HepG2 (cell line): ENCODE results near the gene C18orf63. TPM values are rescaled to one million over a fixed set of nuclear protein-coding genes. Genes with fewer than 3 reads are reported as not detected.
A peak's percentile ranks its signal among the peaks of the same experiment; 100 is the strongest.

Experiments used
- ATF7-NPFF ChIP-seq: sonication (generic); formaldehyde crosslinking; IDR thresholded peaks from 2 replicates; pipeline ENCODE4 v1.8.1; 2023; ENCODE audit warnings: mild to moderate bottlenecking, low read depth, missing genetic modification reagents, moderate library complexity
- SMC3 ChIP-seq: IDR thresholded peaks from 2 replicates; pipeline ENCODE4 v1.6.1; 2011; ENCODE audit warnings: low read length, improper control_type of control experiment
- SP5 ChIP-seq: IDR thresholded peaks from 2 replicates; pipeline ENCODE4 v1.6.1; 2016; ENCODE audit warnings: low read depth, borderline replicate concordance
- ZFP1 ChIP-seq: IDR thresholded peaks from 2 replicates; pipeline ENCODE4 v1.6.1; 2016
- ZNF282 ChIP-seq: fragments of 450-650 bp; IDR thresholded peaks from 2 replicates; pipeline ENCODE4 v1.6.1; 2018; ENCODE audit not compliant: partially characterized antibody
- ZNF552 ChIP-seq: sonication (generic); formaldehyde crosslinking; IDR thresholded peaks from 2 replicates; pipeline ENCODE4 v1.9.0; 2022; ENCODE audit warnings: missing genetic modification reagents, mild to moderate bottlenecking, borderline replicate concordance
- ZNF891 ChIP-seq: sonication (generic); formaldehyde crosslinking; IDR thresholded peaks from 2 replicates; pipeline ENCODE4 v1.5.0; 2020; ENCODE audit warnings: mild to moderate bottlenecking, missing genetic modification reagents
- ZSCAN25 ChIP-seq: sonication (generic); formaldehyde crosslinking; IDR thresholded peaks from 2 replicates; pipeline ENCODE4 v1.8.0; 2022; ENCODE audit warnings: mild to moderate bottlenecking, missing genetic modification reagents
- polyA plus RNA-seq, 8 experiments: library from polyadenylated mRNA; depleted of rRNA in 3 of 8; stranded (reverse) in 7 of 8; unstranded in 1 of 8; fragments of >200 nt; fragmentation: Illumina TruSeq in 4 of 8; extraction: Trizol in 4 of 8; gene quantifications; 2 replicates each; pipeline versions ENCODE4 v1.2.1 to v1.2.3, GENCODE V29; 2011 to 2016; ENCODE audit warnings: low read depth in 4 of 8, missing spikeins in 1 of 8, mixed read lengths in 1 of 8; ENCODE audit not compliant: insufficient read depth in 1 of 8
- total RNA-seq, 5 experiments: library from RNA; depleted of rRNA; stranded (reverse); fragments of >200 nt; fragmentation: Illumina TruSeq; extraction: Trizol; gene quantifications; 2 replicates each; pipeline ENCODE4 v1.2.3, GENCODE V29; 2016; ENCODE audit warnings: low read depth in 1 of 5
- TF ChIP-seq, protein P1 (sequence below): sonication (generic); formaldehyde crosslinking; IDR thresholded peaks from 2 replicates; pipeline ENCODE4 v1.5.0; 2020; ENCODE audit warnings: mild to moderate bottlenecking, missing genetic modification reagents
- TF ChIP-seq, protein P2 (sequence below): sonication (generic); formaldehyde crosslinking; IDR thresholded peaks from 2 replicates; pipeline ENCODE4 v1.8.1; 2022; ENCODE audit warnings: low read depth, mild to moderate bottlenecking, missing genetic modification reagents
- TF ChIP-seq, protein P3 (sequence below): sonication (generic); formaldehyde crosslinking; IDR thresholded peaks from 2 replicates; pipeline ENCODE4 v1.5.0; 2020; ENCODE audit warnings: mild to moderate bottlenecking, missing genetic modification reagents, borderline replicate concordance
- TF ChIP-seq, protein P4 (sequence below): sonication (generic); formaldehyde crosslinking; IDR thresholded peaks from 2 replicates; pipeline ENCODE4 v1.5.1; 2020; ENCODE audit warnings: mild to moderate bottlenecking, missing genetic modification reagents, borderline replicate concordance

Gene C18orf63
- total and polyA plus RNA-seq, 2 of the 13 experiments (the other 11 are each of a cell fraction or from before 2014, with no cell fraction given), result 0.01 TPM; not detected in 1

DNA sequence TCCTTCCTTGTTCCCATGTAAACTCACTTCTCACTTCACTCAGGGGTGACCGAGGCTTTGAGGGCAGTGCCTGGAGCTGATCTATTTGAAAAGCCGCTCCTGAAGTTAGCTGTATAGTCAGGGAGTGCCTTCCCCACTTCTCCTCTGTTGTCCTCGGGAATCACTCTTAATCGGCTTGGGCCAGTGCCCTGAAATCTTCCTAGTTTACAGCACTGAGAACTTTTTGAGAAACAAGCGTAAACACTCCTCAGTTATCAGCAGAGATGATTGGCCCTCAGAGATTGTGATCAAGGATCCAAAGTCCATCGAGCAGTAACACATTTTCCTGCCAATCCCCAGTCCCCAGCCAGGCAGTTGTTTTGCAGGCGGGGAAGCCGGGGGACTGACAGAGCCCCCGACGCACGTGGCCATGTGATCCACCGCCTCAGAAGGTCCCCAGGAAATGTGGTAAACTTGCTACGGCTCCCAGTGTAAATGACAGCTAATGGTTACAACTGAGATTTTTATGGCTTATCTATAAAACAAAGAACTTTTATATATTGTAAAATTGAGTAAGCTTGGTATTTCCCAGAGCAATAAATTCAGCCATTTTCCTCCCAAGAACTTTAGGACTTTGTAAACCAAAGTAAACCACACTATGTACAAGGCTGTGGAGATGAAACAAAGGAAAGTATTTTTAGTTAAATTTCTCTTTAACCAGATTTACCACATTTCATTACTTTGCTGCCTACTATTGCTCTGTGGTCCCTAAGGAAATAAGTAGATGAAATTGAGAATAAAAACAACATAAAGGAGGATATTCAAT lies 53.5 kb downstream of the C18orf63 start (continued):
- TF ChIP-seq ZNF552 (CRISPR knock-in tag) (no peak), ZNF891 (no peak), SP5 (CRISPR knock-in tag) (no peak), SMC3 (no peak), ATF7-NPFF (0 out of 2 replicates have a peak, but pooled peaks have one; percentile 49), ZFP1 (no peak), ZSCAN25 (CRISPR knock-in tag) (no peak), ZNF282 (no peak)
- TF ChIP-seq, protein P1, sequence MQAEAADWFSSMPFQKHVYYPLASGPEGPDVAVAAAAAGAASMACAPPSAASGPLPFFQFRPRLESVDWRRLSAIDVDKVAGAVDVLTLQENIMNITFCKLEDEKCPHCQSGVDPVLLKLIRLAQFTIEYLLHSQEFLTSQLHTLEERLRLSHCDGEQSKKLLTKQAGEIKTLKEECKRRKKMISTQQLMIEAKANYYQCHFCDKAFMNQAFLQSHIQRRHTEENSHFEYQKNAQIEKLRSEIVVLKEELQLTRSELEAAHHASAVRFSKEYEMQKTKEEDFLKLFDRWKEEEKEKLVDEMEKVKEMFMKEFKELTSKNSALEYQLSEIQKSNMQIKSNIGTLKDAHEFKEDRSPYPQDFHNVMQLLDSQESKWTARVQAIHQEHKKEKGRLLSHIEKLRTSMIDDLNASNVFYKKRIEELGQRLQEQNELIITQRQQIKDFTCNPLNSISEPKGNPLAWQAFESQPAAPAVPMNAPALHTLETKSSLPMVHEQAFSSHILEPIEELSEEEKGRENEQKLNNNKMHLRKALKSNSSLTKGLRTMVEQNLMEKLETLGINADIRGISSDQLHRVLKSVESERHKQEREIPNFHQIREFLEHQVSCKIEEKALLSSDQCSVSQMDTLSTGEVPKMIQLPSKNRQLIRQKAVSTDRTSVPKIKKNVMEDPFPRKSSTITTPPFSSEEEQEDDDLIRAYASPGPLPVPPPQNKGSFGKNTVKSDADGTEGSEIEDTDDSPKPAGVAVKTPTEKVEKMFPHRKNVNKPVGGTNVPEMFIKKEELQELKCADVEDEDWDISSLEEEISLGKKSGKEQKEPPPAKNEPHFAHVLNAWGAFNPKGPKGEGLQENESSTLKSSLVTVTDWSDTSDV (CRISPR knock-in tag), result no peak
- TF ChIP-seq, protein P2, sequence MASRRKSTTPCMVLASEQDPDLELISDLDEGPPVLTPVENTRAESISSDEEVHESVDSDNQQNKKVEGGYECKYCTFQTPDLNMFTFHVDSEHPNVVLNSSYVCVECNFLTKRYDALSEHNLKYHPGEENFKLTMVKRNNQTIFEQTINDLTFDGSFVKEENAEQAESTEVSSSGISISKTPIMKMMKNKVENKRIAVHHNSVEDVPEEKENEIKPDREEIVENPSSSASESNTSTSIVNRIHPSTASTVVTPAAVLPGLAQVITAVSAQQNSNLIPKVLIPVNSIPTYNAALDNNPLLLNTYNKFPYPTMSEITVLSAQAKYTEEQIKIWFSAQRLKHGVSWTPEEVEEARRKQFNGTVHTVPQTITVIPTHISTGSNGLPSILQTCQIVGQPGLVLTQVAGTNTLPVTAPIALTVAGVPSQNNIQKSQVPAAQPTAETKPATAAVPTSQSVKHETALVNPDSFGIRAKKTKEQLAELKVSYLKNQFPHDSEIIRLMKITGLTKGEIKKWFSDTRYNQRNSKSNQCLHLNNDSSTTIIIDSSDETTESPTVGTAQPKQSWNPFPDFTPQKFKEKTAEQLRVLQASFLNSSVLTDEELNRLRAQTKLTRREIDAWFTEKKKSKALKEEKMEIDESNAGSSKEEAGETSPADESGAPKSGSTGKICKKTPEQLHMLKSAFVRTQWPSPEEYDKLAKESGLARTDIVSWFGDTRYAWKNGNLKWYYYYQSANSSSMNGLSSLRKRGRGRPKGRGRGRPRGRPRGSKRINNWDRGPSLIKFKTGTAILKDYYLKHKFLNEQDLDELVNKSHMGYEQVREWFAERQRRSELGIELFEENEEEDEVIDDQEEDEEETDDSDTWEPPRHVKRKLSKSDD, result no peak
- TF ChIP-seq, protein P3, sequence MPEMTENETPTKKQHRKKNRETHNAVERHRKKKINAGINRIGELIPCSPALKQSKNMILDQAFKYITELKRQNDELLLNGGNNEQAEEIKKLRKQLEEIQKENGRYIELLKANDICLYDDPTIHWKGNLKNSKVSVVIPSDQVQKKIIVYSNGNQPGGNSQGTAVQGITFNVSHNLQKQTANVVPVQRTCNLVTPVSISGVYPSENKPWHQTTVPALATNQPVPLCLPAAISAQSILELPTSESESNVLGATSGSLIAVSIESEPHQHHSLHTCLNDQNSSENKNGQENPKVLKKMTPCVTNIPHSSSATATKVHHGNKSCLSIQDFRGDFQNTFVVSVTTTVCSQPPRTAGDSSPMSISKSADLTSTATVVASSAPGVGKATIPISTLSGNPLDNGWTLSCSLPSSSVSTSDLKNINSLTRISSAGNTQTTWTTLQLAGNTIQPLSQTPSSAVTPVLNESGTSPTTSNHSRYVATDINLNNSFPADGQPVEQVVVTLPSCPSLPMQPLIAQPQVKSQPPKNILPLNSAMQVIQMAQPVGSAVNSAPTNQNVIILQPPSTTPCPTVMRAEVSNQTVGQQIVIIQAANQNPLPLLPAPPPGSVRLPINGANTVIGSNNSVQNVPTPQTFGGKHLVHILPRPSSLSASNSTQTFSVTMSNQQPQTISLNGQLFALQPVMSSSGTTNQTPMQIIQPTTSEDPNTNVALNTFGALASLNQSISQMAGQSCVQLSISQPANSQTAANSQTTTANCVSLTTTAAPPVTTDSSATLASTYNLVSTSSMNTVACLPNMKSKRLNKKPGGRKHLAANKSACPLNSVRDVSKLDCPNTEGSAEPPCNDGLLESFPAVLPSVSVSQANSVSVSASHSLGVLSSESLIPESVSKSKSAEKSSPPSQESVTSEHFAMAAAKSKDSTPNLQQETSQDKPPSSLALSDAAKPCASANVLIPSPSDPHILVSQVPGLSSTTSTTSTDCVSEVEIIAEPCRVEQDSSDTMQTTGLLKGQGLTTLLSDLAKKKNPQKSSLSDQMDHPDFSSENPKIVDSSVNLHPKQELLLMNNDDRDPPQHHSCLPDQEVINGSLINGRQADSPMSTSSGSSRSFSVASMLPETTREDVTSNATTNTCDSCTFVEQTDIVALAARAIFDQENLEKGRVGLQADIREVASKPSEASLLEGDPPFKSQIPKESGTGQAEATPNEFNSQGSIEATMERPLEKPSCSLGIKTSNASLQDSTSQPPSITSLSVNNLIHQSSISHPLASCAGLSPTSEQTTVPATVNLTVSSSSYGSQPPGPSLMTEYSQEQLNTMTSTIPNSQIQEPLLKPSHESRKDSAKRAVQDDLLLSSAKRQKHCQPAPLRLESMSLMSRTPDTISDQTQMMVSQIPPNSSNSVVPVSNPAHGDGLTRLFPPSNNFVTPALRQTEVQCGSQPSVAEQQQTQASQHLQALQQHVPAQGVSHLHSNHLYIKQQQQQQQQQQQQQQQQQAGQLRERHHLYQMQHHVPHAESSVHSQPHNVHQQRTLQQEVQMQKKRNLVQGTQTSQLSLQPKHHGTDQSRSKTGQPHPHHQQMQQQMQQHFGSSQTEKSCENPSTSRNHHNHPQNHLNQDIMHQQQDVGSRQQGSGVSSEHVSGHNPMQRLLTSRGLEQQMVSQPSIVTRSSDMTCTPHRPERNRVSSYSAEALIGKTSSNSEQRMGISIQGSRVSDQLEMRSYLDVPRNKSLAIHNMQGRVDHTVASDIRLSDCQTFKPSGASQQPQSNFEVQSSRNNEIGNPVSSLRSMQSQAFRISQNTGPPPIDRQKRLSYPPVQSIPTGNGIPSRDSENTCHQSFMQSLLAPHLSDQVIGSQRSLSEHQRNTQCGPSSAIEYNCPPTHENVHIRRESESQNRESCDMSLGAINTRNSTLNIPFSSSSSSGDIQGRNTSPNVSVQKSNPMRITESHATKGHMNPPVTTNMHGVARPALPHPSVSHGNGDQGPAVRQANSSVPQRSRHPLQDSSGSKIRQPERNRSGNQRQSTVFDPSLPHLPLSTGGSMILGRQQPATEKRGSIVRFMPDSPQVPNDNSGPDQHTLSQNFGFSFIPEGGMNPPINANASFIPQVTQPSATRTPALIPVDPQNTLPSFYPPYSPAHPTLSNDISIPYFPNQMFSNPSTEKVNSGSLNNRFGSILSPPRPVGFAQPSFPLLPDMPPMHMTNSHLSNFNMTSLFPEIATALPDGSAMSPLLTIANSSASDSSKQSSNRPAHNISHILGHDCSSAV (CRISPR knock-in tag), result no peak
- TF ChIP-seq, protein P4, sequence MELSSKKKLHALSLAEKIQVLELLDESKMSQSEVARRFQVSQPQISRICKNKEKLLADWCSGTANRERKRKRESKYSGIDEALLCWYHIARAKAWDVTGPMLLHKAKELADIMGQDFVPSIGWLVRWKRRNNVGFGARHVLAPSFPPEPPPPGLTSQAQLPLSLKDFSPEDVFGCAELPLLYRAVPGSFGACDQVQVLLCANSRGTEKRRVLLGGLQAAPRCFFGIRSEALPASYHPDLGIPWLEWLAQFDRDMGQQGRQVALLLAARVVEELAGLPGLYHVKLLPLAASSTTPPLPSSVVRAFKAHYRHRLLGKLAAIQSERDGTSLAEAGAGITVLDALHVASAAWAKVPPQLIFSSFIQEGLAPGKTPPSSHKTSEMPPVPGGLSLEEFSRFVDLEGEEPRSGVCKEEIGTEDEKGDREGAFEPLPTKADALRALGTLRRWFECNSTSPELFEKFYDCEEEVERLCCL (CRISPR knock-in tag), result no peak
